IPS DF 4.7 (cell line): Measurements from ENCODE around the gene MAP4K4.
A peak's percentile ranks its signal among the peaks of the same experiment; 100 is the strongest.

Source experiments
- DNase-seq: peaks from one replicate; pipeline ENCODE4 v3.0.0-alpha.2; 2013; ENCODE audit warnings: low spot score; ENCODE audit errors: extremely low read depth

The MAP4K4 gene

DNA sequence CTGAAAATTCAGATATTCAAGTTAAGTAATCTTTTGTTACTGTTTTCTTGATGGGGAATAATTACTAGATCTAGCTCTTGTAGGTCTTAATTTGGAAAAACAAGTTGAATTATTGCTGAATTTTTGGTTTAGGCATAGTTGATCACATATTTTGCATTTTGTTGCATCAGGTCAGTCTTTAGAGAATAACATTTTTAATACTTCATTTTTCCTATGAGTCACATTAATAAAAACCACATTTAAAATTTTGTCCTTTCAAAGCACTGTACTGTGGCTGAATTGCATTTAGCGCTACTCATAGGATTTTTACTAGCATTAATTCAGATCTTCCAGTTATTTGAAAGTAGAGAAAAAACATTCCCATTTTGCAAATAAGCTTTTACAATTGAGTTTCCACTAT is 23.2 kb downstream of the MAP4K4 start:
- no peak for DNase-seq

DNA sequence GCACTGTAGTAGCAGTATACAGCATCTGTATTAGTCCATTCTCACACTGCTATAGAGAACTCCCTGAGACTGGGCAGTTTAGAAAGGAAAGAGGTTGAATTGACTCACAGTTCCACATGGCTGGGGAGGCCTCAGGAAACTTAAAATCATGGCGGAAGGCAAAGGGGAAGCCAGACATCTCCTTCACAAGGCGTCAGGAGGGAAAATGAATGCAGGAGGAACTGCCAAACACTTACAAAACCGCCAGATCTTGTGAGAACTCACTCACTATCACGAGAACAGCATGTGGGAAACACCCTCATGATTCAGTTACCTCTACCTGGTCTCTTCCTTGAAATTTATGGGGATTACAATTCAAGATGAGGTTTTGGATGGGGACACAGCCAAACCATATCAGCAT is 25.4 kb downstream of the MAP4K4 start:
- no peak for DNase-seq

DNA sequence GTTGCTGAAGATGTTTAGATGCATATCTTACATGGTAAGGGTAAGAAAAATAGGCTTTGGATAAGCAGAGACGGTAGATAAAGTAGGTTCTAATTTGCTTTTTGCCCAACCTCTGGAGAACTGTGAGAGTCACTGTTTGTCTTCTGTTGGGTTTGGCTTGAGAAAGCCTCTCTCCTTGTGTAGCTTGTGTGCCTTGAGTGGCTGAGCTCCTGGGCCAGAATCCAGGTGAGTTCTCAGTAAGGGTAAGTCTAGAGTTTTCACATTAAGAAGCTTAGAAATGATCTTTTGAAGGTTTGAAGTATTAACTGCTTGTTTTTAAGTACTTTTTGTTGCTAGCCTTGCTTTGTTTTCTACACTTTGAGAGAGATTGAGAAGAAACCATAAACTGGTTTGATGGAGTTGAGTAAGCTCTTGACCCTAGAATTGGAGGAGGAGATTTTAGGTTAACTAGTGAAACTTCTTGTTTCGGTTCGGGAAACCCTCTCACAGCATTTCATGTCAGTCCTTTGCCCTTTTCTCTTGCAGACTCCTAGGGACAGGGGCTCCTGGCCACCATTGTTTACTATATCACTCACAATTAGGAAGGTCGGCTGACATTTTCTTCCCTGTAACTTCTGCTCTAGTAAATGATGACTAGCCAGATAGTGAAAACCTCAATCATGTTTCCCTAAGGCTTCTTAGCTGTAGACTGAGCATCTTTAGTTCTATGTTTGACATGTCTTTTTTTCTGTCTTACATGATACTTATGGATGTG is 26.0 kb downstream of the MAP4K4 start:
- DNase-seq, result no peak

DNA sequence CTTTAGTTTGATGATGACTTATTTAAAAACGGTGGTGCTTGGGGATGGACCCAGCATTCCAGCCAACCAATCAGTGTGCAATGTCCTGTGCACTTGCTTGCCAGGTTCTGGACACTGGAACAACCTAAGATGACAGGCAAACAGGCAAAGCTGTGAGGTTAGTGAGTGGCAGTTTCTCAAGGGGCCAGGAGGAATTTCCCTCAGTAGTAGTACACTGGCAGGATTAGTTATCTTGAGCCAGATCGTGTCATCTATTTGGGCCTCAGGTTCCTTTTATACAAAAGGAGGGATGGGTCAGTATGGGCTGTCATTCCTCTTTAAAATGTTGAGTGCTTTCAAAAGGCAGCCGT is 26.6 kb downstream of the MAP4K4 start:
- no peak for DNase-seq

DNA sequence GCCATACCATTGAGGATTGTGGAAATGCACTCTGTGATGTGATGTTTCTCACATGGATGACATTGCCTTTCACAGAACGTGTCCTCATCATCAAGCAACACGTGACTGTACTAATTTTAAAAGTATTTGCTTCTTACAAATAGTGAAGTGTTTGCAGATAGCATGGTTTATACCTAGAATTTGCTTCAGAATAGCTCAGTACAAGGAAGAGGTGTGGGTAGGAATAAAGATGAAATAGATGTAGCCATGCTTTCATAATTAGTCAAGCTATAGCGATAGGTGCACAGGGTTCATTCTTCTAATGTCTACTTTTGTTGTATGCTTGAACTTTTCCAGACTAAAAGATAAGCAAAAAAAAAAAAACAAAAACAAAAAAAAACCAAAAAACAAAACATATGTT is 27.5 kb downstream of the MAP4K4 start:
- no peak for DNase-seq

DNA sequence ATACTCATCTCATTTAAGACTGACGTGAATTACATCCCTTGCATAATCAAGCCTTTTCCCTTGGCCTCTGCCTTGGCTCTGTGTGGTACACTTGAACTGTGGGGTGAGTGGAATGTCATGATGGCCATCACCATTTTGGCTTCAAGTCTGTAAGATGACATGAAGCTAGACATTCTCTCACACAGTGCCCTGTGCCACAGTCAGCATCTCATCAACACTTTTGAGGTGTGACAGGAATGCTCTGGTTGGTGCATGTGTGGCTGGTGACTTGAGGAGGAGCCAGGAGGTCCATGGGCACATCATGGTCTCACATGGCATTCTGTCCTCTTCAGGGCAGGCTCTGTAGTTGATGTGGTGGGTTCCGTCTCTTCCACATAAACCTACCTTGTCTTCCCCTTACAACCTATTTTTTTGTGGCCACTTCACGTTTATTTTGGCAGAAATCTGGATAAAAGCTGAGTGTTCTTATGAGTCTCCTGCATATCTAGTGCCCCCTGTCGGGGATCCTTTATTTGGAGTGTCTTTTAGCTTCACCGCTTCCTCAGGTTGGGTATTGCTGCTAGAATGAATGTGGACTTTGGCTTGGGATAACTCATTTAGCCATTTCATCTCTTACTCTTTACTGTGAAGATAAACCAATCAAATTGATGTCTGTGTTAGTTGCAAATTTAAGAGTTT is 28.1 kb downstream of the MAP4K4 start:
- peak; percentile 25 for DNase-seq

DNA sequence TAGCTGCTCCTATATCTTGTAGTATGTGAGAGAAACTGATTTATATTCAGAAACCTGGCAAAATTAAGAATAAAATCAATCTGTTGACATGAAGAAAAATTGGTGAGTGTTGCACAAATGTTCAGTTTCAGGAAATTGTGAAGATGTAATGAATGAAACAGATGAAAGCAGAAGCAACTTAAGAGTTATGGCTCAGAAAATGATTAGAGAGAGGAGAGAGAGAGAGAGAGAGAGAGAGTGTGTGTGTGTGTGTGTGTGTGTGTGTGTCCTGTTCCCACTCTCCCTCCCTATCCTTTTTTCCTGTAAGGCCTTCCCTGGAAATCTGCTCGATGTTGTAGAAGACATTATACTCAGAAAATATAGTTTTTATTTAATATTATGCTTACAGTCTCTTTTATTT is 31.4 kb downstream of the MAP4K4 start:
- DNase-seq, result no peak

DNA sequence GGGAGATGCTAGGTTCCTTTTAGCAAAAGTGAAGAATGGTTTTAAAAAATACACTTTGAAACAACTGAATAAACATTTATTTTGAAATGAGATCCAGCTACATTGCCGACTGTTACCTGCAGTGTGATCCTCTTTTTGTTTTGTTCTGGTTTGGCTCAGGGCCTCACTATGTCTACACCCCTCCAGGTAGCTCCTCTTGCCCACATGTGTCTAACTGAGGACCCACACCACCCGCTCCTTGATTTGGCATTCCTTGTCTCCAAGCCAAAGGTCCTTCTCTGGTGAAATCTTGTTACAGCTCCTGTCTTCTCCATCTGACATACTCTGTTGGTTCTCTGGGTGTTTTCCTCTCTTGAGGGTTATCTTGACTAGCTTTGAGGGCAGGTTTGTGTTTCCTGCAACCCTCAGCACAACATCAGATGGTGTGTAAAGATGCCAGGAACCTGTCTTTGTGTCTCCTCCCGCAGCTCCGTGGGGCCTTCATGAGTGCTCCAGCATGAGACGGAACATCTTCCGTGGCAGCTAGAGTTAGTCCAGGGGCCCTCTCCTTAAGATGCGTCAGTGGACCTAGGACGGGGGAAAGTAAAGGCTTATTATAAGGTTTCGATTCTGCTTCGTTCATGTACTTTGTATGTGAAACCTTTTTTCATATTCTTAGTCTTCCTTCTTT is 32.1 kb downstream of the MAP4K4 start:
- no peak for DNase-seq

DNA sequence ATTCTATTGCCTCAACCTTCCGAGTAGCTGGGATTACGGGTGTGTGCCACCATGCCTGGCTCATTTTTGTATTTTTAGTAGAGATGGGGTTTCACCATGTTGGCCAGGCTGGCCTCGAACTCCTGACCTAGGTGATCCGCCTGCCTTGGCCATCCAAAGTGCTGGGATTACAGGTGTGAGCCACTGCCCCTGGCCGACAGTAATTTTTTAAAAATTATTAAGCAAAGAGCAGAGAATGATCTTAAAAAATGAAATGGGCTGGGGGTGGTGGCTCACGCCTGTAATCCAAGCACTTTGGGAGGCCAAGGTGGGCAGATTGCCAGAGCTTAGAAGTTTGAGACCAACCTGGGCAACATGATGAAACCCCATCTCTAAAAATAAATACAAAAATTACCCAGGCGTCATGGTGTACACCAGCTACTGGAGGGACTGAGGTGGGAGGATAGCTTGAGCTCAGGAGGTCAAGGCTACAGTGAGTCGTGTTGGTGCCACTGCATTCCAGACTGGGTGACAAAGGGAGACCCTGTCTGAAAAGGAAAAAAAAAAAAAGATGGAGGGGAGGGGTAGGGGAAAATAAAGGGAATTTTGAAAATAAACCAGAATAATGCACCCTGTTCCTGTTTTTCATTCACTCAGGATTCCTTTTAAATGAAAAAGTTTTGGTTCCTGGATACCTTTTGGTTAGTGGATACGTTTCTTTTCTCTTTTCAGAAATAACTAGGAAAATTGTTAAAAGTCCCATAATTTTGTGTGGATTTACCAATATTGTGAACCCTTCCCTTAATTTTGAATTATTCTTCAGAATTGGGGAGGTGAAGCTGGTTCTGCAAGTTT is 33.9 kb downstream of the MAP4K4 start:
- no peak for DNase-seq

DNA sequence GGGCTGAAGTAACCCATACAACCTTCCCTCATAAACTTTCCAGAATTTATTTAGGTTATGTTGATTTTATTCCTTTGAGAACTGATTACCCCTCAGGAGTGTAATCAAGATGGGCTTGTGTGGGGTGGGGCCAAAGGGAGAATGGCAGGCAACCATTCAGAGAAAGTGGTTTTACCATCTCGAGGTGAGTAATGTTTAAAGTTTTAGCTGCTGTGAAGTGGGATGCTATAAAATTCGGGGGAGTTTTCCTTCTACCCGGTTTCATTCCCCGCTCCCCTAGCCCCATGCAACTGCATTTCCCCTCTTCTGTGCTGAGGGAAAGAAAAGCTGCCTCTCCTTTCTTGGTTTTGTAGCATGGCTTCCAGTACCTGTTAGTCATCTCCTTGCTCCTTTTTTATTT is 34.7 kb downstream of the MAP4K4 start:
- DNase-seq, result no peak

DNA sequence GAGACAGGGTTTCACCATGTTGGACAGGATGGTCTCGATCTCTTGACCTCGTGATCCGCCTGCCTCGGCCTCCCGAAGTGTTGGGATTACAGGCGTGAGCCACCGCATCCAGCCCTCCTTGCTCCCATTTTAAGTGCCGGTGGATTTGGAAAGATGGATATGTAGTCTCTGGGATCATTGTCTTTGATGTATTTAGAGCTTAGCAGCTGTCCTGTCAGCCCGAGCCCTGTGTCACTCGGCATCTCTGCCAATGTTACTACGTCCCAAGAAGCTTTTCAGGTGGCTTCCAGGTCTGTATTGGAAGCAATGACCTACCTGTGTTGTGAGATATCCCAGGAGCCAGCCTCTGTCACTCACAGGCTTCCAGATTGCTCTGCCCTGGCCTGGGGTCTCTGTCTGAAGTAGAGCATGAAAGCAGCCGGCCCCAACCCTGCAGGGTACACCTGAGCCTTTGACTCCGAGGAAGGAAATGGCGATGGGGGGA is 35.3 kb downstream of the MAP4K4 start:
- no peak for DNase-seq

DNA sequence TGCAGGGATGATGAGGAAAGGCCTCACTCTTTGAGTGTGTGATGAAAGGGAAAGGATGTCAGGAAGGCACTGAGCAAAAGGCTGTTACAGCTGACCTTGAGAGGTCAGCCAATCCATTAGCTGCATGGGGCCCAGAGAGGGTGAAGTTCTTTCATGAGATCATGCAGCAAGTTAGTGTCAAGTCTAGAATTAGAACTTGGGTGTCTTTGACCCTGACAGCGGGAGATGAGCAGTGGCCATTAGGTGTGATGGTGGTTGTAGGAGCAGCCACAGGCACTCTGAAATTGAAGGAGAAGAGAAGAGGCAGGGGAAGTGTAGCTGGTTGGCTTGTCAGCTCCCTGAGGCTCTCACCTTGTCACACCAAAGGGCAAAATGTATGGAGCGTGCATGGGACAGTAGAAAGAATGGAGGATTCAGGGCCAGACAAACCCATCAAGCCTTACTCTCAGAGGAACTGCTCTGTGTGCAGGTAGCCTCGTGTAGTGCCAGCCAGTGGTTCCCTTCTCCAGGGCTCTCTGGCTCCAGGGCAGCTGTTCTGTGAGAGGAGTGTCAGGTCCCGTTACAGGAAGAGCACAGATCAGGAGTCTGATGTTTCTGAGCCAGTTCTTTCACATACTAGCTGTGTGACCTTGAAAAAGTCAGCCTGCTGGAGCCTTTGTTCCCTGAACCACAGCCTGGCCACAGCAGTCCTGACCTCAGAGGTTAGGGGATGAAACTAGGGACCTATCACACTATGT is 35.9 kb downstream of the MAP4K4 start:
- DNase-seq, result no peak

DNA sequence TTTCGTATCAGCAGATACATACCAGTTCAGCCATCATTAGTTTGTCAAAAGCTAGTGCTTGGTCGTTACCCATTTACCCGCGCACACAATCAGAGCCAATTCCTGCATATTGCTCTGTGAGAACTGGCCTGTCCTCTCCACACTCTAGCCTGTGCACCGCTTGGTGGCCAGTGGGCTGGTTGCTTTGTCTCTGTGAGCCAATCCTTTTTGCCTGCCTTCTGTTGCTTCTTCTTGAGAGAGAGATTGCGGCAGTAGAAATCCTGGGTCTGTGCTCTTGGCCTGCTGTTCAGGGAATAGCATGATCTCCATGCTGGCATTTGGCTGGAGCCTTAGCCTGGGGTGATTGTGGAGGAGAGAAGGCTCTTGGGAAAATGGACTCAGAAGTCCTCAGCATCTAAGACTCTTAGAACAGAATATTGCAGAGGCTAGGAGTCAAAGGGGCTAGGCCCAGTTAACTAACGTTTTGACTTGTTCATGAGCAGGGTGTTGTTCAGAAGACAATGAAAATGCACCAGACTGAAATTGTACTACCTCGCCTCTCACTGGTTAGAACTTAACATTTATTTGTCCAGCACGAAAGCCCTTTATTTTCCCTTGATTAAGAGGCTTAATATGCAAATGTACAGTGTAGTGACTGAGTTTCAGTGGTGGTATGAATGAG is 37.1 kb downstream of the MAP4K4 start:
- no peak for DNase-seq

DNA sequence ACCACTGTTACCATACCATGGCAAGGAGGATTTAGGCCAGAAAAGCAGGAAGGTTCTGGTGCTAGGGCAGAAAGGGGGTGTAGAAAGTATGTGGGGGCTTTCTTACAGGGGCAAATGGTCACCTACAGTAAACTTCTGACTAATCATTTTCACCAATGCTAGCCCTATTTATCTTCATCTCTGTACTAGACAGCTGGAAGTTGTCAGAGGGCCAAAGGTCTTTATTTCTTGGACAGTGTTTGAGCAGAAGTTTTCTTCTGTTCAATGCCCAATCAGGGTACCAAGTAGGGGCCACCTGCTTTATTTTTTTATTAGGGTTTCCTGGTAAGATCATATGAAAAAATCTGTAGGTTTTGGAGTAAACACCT is 37.6 kb downstream of the MAP4K4 start:
- DNase-seq, result no peak

DNA sequence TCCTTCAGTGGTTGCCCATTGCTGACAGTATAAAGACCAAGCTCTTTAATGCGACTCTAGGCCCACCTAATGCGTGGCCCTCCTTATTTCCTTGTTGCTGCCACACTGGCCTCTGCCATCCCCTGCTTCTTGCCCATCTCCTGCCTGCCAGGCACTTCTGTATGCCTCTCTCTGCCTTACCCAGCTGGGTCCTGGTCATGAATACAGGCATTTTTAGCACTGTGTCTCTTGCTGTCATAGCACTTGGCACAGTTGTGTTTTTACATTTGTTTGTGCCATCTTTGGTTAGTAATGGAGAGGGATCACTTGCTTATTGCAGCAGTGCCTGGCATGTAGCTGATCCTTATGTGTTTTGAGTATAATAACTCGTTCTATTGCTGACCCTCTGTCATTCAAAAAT is 38.7 kb downstream of the MAP4K4 start:
- DNase-seq, result no peak

DNA sequence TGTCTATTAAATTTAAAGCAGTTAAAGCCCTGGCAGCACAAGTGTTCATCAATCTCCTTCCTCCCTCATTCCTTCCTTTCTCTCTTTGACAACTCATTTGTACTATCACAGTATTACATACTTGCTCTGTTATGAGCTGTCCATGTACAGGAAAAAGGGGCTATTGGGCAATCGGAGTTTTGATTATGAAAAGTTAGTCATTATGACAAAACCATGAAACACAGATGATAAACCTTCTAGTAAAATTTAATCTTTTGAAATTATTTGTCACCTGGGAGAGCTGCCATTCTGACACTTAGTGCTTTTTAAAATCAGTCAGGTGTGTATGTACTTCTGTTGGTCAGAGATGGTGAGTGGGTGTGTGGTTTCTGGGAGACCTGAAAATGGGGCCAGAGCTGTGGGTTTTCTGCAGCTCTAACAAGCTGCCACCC is 39.4 kb downstream of the MAP4K4 start:
- no peak for DNase-seq

DNA sequence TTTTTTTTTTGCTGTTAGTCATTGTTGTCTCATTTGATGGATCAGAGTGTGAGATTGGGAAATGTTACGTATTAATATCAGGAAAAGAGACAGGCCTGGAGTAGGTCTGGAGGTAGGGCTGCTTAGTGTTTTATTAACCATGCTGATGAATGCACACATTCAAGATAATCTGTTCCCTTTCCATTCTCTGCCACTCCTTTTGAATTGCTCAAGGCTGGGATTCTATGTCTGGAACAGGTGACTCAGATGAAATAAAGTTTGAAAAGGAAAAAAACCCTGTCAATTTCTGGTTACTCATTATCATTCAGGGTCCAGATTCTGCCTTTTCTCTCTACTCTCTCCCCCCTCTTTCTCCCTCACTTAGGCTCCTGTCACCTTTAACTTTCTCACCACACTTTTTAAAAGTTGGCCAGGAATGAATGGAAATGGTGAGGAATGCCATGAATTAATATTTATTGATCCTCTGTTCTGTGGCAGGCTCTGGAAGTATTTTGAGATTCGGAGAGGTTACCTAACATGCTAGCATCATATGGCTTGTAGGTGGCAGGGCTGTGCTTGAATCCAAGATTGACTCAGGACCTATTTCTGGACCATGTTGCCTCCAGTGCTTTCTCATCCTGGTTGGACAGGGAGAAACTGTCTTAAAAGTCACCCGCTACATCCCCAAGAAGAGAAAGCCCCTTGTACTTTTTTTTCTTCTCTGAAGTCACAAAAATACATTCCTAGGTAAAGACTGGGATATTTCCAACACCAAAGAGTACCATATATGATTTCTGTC is 40.2 kb downstream of the MAP4K4 start:
- no peak for DNase-seq

DNA sequence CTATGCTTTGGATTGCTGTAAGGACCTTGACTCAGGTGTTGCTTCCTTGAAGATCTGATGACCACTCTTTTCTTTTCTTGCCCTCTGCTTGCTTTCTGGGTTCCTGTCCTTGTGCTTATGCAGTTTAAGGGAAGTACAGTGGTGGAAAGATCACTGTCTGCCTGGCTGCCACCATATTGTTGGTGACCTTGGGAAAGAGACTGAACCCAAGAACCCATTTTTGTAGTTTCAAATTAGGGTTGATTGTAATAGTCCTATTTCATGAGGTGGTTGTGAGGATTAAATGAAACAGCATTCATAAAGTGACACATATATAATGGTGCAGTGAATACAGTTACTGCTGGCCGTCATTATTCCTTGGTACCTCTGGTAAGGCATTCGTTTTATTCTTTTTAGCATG is 41.1 kb downstream of the MAP4K4 start:
- no peak for DNase-seq

DNA sequence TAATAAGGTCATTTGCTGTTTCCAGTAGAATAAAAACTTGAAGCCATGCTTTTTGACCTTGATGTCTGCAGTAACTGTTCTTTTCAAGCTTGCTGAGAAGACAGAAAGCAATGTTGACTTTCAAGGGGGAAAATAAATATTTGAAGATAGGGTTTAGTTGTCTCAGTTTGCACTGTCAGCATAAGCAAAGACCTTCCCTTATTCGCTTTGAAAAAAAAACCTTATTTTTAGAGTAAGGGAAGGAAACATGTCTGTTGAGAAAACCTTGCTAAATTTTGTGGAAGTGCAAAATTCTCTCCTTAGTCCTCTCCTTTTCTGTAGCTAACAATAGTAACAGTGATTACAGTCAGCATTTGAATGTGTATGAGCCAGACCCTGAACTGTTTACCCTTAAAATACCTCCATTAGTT is 43.1 kb downstream of the MAP4K4 start:
- no peak for DNase-seq
